Fibroblast of skin of left quadriceps (primary cell): ENCODE data around the gene UBA3.

ENCODE experiments used
- DNase-seq, 2 experiments: peaks; one replicate each; pipeline ENCODE4 v3.0.0-alpha.2; 2013; ENCODE audit warnings: low read depth in 2 of 2

The UBA3 gene

GRCh38 chr3:69099576-69099975 lies 19.4 kb upstream of the UBA3 start:
- DNase-seq, result no peak

DNA sequence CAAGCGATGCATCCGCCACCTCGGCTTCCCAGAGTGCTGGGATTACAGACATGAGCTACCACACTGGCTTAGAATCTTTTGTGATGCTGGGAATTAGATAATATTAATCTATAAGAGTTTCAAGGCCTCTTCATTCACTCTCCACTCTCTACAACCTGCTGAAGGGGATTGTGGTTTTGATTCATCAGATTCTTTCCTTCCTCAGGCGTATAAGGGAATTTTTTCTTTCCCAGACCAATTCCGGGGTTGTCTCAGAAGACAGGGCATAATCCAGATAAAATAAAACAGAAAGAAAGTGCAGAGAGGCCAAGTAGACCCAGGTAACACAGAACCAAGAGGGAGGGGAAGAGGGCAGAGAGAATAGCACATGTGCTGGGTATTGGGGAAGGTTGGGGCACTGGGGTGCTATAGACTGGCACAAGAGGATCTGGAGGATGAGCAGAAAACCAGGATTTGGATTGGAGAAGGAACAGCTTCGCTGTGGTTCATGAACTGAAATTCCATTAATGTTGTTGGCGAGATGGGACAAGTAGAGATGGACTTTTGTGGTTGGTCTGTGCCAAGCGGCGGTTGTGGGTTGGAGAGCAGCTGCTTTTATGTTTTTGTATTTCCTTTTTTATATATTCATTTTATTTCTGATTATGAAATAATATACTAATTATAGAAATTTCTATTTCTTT lies 17.4 kb upstream of the UBA3 start:
- no peak for DNase-seq

DNA sequence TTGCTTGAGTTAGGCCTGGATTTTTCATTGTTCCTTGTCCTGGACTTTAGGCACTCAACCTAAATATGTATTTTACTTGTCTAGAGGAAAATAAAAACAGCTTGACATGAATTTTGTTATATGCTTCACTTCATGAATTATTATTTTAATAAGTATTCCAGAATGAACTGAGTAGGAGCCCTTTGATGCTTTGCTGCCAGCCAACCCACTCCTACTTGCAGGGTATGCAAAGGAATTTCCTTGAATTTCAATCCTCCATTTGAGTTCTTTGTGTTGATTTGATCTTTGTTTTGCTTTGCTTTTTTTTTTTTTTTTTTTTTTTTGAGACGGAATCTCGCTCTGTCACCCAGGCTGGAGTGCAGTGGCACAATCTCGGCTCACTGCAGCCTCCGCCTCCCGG lies 16.1 kb upstream of the UBA3 start:
- DNase-seq, result no peak

DNA sequence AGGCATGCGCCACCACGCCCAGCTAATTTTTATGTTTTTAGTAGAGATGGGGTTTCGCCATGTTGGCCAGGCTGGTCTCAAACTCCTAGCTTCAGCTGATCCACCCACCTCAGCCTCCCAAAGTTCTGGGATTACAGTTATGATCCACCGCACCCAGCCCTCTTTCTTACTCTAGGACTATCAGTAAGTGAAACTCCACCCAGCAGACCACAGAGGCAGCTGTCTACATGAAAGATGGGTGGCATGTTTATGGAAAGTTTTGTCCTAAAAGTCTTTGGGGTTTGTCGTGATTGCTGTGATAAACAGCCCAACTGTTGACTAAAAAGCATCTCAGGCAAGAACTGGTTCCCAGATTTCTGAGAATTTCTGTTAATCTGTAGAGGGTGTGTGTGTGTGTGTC lies 15.5 kb upstream of the UBA3 start:
- DNase-seq, result no peak

DNA sequence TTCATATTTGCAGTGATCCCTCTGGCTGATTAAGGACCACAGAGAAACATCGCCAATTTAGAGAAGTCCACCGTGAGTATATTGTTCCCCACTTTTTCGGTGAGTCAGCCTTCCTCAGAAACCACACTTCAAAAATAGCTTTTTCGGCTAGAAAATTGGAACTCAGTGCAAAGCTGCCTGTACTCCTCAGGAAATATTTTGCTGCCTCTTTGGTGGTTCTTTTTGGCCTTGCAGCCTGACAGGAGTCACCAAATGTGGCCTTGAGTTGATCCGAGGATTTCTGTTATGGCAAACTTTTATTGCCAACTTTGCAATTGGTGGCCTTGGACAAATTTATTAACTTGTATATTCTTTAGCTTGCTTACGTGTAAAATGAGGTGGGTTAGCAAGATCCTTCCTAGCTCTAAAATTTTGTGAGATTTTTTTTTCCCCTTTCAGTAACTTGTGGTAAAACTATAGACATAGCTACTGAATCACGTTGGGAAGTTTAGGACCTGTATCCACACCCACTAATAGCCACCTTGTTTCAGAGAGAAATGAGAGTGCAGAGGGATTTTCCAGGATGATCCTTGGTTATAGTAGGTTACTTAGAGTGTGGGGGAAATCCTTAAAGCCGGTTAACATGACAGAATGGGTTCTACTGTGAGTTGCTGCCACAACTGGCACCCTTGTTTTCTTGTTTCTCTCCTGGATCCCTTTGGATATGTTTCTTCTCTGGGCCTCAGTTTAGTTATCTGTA lies 14.5 kb upstream of the UBA3 start:
- no peak for DNase-seq

GRCh38 chr3:69092030-69092516 lies 11.9 kb upstream of the UBA3 start:
- DNase-seq, result no peak

DNA sequence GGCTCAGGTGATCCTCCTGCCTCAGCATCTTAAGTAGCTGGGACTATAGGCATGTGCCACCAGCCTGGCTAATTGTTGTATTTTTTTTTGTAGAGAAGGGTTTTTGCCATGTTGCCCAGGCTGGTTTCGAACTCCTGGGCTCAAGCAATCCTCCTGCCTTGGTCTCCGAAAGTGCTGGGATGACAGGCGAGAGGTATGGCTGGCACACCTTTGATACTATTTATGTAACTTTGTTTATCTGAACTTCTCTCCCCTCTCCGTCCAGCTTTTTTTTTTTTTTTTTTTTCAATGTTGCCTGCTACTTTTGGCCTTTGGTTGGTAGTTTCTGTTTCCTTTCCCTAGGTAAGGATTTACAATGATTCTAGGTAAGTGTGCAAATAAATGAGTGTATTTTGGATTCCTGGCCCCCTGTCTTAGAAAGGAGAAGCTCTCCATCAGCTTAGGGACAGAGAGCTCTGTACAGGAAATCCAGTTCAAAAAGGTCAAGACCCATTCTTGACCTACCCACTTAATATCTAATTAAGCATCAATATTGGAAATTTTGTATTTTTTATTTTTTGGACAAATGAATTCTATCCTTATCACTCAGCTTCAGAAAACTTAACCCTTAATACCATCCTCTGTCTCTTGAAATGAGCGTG lies 11.3 kb upstream of the UBA3 start:
- no peak for DNase-seq

- peak; percentile 68 to 69 for DNase-seq
These were observed 9.9 kb upstream of the UBA3 start for GRCh38 chr3:69090021-69090420.

- no peak for DNase-seq
These were observed 7.9 kb upstream of the UBA3 start for GRCh38 chr3:69088063-69088462.

DNA sequence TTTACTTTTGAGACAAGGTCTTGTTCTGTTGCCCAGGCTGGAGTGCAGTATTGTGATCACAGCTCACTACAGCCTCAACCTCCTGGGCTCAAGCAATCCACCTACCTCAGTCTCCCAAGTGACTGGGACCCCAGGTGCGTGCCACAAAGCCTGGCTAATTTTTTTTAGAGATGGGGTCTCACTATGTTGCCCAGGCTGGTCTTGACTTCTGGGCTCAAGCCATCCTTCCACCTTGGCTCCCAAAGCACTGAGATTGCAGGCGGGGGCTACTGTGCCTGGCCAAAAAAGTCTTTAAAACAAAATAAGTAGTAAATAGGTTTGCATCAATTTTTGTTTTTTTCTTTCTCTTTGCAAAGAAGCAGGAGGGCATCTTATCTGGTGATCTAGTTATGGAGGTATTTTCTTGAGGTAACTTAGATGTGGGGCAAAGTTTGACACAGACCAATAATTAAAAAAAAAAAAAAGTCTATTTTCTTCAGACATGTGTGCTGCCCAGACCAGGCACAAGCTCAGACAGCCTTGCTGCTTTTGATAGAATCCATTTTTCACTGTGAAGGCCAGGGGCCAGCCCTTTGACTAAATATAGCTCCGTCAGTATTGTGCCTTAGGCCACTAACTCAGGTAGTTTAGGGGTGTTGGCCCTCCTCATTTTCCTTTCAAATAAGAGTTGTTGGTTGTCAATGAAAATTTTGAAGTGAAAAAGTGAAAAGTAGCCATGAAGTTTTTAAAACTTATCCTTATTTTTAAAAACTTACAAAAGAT lies 7.0 kb upstream of the UBA3 start:
- no peak for DNase-seq

GRCh38 chr3:69085833-69086722 lies 5.9 kb upstream of the UBA3 start:
- peak; percentile 83 to 87 for DNase-seq

DNA sequence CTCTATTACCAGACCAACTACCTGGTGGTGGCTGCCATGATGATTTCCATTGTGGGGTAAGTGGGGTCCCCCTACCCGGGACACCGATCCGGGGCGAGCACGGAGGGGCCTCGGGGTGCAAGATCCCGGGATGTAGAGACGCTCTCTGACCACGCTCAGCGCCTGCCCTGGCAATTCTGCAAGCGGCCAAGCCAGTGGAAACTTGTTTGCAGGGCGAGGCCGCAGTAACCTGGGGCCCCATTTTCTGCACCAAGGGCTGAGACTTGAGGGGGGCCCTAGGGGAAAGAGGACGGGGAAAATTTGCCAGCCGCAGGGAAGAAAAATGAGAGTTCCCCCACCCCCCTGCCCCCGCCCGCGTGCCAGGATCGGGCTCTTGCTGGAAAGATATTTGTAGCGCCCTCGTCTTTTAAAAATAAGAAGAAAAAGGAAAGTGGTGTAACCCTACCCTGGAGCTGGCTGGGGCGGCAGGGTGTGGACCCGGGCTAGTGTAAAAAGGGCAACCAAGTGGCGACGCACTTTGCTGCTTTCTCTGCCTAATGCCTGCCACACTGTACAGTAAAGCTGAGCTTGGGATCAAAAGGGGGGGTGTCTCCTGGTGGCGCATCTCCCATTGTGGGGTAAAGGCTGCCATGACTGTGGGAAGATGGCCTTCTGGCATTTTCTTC lies 5.1 kb upstream of the UBA3 start:
- no peak for DNase-seq

GRCh38 chr3:69084326-69085167 lies 4.4 kb upstream of the UBA3 start, which contains the start of gene ARL6IP5:
TSS of gene ARL6IP5 (plus strand) at chr3:69084937. CDS start at chr3:69085048, 111 bp downstream.
- DNase-seq, result peak; percentile 81 to 84

DNA sequence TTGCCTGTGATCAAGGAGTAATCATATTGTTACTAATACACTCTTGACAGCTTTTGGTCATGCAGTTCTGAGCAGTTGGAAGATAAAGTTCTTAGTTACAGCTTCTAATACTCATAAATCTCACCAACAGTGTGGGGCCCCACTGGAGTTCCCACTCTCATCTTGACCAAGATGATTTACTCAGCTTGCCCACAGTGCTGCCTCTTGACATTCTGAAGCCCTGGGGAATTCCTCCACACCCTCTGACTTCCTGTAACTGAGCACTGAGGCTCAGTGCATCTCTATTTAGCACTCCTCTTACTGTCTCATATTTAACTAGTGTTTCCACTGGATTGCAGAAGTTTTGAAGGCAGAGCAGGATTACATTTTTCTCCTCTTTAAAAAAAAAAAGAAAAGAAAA lies 2.6 kb upstream of the UBA3 start:
- peak; percentile 71 to 77 for DNase-seq

DNA sequence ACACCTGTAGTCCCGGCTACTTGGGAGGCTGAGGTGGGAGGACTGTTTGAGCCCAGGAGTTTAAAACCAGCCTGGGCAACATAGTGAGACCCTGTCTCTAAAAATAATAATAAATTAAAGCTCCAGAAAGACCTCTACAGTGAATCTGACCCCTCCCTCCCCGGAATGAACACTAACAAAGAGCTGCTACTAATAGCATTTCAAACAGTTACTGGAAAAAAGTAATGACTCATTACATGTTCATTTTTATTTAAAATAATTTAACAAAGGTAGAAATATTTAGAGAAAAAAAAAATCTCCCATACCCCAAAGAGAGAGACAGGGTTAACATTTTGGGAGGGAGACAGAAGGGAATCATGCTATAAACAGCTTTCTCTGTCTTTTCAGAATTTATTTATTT lies 2.2 kb upstream of the UBA3 start:
- no peak for DNase-seq

GRCh38 chr3:69081583-69082262 lies 1.6 kb upstream of the UBA3 start:
- DNase-seq, result no peak

- DNase-seq, result no peak
These were observed 651 bp downstream of the UBA3 start for GRCh38 chr3:69079269-69080159.

GRCh38 chr3:69072928-69073327 lies 7.2 kb downstream of the UBA3 start:
- no peak for DNase-seq
